Glomerular endothelial cell (primary cell): Measurements from ENCODE around the gene ZNF91. TPM values are rescaled to one million over a fixed set of nuclear protein-coding genes. Genes with fewer than 3 reads are reported as not detected.
"Not testable (repeated sequence)": the region's sequence is repeated elsewhere in the genome, so short reads cannot be mapped to it uniquely, and the experiment has no call there.

Experiments
- DNase-seq: peaks from one replicate; pipeline ENCODE4 v3.0.0-alpha.2; 2011; ENCODE audit warnings: low read depth, low spot score; ENCODE audit errors: extremely low read depth
- total RNA-seq: library from RNA; depleted of rRNA; stranded (reverse); fragments of >200 nt; gene quantifications from 2 replicates; pipeline ENCODE4 v1.2.3, GENCODE V29; 2015

Gene ZNF91
- total RNA-seq, 1 donor from 2014 or later = 18.4 TPM

DNA sequence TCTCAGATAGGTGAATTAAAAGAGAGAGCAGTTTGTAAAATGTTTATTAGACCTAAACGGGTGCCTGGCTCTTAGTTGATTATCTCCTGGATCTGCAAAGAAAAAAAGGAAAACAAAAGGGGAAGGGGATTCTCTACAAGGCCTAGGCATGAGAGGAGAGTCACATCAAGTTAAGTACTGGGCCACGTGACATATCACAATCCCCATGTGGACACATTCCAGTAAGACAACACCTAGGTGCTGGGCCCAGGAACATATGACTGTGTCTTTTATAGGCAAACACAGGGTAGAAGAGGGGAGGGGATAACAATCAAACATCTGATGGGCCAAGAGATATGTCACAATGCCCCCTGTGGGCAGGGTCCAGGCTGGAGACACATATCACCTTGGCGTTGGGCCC is 4.2 kb upstream of the ZNF91 start:
- DNase-seq = no peak

DNA sequence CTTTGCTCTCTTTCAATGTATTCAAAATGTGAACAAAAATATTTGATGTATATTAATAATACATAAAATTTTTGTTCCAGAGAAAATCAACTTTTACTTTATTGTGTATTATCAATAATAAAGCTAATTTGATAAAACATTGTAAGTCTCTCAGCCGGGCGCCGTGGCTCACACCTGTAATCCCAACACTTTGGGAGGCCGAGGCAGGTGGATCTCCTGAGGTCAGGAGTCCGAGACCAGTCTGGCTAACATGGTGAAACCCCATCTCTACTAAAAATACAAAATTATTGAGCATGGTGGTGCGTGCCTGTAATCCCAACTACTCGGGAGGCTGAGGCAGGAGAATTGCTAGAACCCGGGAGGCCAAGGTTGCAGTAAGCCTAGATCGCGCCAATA is 449 bp upstream of the ZNF91 start:
- DNase-seq = not testable (repeated sequence)

DNA sequence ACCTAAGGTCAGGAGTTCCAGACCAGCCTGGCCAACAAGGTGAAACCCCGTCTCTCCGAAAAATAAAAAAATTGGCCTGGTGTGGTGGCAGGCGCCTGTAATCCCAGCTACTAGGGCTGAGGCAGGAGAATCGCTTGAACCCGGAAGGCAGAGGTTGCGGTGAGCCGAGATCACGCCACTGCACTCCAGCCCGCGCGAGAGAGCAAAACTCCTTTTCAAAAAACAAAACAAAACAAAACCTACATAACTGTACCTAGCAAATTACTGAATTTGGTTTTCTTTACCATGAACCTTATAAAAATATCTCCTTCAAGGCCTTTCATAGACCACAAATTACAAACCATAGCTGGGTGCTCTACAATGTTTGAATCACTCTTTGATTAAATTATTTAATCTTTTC is 760 bp downstream of the ZNF91 start:
- DNase-seq = peak; percentile 4

DNA sequence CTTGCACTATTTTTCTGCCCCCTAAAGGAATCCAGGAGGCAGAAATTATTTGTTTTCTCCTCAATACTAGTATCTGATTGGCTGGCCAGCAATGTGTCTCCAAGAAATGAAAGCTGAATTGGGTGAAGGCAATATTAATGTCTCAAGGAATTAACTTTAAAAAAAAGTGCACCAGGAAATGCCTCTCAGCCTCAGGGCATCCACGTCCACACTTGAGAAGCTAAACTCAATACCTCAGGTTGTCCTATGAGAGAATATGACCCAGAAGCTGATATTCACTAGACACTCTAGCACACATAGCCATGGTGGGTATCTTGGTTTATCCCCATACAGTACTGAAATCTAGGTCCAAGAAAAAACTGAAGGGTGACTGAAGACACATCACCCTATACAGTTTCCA is 2.1 kb downstream of the ZNF91 start:
- no peak for DNase-seq

DNA sequence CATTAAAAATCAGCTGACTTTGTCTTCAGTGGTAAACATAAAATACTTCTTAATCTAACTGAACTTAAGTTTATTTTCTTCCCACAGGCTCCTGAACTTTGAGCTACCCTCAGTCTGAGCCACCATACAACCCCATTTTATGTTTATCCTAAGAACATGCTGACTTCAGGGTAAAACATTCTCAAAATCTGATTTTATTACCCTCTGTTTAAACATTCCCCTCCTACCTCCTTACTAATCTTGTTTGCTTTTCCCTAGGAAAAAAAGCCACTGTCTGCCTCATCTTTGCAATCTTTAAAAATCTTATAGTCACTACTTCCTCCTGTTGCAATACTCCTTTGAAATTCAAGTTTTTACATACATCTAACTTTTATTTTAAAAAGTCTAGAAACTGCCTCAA is 4.0 kb downstream of the ZNF91 start:
- DNase-seq = no peak

DNA sequence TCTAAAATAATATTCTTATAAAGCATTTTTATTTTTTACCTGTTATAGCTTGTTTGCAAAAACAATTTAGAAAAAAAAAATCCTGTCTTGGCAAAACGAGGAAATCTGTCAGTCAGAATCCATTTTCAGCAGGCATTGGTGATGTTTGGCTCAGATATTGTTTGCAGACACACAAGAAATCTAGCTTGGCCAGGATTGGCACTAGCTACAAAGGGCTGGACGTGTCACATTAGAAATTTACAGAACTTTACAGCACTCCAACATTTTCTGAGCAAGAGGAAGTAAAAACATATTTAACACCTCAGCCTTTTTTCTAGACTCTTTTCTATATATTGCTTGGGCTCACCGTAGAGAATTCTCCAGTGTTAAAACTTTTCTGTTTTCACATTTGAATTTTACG is 9.9 kb downstream of the ZNF91 start:
- no peak for DNase-seq

DNA sequence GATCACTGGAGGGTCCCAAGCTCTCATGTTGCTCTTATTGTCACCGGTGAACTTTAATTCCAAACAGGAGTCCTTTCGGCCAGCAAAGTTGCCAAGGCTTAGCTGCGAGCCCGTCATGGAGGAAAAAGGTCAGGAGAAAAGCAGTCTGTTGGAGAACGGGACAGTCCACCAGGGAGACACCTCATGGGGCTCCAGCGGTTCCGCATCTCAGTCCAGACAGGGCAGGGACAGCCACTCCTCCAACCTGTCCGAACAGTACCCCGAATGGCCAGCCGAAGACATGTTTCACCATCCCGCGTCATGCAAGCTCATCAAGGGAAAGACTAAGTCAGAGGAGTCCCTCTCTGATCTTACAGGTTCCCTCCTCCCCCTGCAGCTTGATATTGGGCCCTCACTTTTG is 10.4 kb downstream of the ZNF91 start:
- no peak for DNase-seq

DNA sequence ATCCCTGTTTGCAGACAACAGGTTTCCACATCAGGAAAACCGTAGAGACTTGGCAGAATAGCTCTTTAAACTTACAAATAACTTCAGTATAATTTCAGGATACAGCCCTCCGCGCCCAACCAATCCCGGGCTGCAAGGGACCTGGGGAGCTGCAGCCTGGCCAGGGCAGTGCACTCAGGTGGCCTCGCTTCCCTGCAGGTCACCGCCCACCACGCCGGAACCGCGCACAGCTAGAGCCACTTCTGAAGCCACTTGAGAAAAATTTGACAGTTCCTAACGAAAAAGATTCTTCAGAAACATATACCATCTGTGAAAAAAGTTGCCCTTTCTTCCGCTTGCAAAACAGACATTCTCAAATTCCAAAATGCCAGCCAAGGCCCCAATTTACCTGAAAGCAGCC is 11.1 kb downstream of the ZNF91 start:
- no peak for DNase-seq

DNA sequence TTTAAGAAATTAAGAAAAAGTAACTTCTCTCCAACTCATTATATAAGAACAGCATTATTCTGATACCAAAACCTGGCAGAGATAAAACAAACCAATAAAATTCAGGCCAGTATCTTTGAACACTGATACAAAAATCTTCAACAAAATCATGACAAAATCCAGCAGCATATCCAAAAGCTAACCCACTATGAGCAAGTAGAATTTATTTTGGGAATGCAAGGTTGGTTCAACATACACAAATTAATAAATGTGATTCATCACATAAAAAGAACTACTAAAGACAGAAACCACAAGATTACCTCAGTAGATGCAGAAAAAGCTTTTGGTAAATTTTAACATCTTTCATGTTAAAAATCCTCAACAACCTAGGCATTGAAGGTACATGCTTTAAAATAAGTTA is 12.3 kb downstream of the ZNF91 start:
- no peak for DNase-seq

DNA sequence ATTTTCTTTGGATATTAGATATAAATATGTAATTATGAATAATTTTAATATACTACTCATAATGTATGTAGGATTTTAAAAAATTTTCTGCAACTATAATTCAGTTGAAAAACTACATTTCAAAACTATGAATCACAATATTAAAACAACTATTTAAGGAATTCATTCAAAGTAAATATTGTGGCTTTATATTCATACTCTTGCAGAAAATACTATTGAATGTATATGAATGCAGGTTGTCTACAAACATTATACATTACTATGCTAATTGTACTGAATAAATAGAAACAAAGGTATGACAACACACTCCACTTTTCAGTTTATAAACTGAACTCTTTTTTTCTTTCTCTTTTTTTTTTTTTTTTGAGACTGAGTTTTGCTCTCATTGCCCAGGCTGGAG is 14.2 kb downstream of the ZNF91 start:
- DNase-seq = no peak

DNA sequence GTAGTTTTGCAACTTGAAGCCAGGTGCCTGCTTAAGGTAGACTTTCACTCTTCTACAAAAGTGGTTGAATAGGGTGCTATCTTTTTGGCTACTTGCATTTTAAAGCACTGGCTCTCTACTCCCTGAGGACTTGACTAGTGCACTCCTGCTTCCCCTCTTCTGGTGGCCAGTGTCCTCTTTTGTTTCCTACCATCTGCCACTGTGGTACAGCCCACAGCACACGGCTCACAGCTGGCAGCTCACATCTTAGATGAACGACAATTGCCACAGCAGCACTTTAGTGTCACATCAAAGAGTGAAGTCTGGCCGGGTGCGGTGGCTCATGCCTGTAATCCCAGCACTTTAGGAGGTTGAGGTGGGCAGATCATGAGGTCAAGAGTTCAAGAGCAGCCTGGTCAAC is 15.6 kb downstream of the ZNF91 start:
- DNase-seq = not testable (repeated sequence)

DNA sequence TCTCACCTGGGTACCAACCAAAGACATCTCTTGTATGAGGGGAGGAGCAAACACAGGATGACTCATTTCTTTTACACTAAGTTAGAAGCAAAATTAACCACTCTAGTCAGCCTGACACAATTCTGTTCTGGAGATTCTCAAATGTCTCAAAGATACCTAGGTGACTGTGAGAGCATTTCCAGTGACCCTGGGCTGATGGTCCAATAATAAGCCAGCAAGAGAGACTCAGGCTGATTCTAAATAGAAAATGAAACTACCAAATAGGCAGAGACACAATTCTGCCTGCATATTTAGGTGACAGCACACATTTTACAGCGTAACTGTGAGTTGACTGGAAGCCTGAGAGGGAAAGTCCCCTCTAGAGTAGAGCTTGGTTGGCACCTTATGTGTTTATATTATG is 16.3 kb downstream of the ZNF91 start:
- no peak for DNase-seq

DNA sequence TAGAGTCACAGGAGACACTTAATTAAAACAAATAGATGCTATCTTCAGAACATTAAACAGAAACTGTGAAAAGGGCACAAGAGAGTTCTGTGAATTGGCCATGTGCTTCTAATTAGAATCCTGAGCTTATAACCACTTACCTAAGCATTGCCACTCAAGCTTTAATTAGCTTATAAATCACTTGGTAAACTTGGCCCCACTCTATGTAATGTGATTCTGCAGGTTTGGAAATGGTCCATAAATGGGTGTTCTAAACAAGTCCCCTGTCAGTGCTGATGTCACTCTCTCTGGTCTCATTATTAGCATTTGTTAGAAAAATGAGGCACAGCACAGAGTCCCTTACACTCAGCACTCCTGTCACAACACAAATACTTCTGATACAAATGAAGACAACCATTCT is 18.0 kb downstream of the ZNF91 start:
- DNase-seq = no peak

DNA sequence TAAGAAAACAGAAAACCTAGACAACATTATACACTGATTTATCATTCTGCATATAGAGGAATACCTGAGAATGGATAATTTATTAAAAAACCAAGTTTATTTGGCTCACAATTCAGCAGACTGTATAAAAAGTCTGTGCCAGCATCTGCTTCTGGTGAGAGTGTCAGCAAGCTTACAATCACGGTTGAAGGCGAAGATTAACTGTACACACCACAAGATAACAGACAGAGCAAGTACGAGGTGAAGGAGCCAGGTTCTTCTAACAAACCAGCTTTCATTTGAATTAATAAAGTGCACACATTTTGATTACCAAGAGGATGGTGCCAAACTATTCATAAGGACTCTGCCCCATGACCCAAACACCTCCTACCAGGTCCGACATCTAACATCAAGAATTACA is 28.8 kb downstream of the ZNF91 start:
- DNase-seq = no peak

DNA sequence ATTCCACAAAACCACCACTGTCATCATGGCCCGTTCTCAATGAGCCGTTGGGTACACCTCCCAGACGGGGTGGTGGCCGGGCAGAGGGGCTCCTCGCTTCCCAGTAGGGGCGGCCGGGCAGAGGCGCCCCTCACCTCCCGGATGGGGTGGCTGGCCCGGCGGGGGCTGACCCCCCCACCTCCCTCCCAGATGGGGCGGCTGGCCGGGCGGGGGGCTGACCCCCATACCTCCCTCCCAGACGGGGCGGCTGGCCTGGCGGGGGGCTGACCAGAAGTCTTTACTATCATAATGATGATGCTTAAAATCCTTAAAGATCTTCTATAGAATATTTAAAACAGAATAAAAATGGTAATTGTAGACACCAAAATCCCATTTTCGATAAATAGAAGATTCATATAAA is 29.2 kb downstream of the ZNF91 start:
- DNase-seq = not testable (repeated sequence)

DNA sequence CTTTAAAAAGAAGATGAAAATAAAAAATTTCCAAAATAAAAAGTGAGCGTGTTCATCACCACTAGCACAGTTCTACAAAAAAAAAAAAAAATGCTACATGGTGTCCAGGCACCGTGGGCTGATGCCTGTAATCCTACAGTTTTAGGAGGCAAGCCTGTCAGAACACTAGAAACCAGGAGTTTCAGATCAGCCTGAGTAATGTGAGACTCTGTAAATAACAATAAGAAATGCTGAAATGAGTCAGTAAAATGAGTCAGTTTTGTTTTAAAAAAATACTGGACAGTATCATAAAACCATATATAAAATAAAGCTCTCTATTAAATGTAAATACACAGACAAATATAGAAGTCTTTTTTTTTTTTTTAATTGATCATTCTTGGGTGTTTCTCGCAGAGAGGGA is 30.0 kb downstream of the ZNF91 start:
- DNase-seq = no peak

DNA sequence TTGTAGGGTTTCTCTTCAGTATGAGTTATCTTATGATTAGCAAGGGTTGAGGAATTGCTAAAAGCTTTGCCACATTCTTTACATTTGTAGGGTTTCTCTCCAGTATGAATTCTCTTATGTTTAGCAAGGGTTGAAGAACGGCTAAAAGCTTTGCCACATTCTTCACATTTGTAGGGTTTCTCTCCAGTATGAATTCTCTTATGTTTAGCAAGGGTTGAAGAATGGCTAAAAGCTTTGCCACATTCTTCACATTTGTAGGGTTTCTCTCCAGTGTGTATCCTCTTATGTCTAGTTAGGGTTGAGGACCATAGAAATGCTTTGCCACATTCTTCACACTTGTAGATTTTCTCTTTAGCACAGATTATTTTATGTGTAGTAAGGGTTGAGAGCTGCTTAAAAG is 33.4 kb downstream of the ZNF91 start:
- DNase-seq = not testable (repeated sequence)

DNA sequence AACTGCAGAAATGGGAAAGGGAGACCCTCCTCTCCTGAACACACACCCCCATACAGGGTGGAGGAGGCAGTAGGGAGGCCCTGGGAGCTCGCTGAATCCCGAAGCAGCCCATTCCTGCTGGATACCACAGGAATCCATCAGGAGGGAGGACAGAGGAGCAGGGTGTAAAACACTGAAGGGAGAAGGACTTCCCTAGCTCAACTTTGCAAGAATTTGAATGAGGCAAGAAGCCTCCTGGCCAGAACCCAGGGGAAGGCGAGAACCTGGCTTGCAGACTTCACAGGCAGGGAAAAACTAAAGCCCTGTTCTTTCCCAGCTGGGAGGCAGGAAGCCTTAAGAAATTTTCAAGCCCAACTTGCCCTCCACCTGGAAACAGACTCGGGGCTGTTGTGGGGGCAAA is 43.5 kb downstream of the ZNF91 start:
- no peak for DNase-seq

DNA sequence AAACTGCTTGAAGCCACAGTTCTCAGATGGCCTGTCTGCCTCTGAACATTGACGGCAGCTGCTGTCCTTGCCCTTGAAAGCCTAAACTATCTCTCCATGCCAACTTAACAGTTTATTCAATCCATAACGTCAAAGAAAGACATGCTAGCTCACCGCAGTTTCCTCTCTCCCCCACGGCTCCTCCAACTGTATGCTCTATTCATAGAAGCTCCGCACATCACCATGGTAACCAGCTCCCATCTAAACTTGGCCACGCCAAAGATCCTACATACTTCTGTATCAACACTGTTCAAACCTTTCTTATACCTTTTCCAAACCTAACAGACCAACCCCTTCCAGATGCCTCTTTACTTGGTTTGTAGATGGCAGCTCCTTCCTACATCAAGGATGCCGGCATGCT is 48.6 kb downstream of the ZNF91 start:
- DNase-seq = no peak

DNA sequence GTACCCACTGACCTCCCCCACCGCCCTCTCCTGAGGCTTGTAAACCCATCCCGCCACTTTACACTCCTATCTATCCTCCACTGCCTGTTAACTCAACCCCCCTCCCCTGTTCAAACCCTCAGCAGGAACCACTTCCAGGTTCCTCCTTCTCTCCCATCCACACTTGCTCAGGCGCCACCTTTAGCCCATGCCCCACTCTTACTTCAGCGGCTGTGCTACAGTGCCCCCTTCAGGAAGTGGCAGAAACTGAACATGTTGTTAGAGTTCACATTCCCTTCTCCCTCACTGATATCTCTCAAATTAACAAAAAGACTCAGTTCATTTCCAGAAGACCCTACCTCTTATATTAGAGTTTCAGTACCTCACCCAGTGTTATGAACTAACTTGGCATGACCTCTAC is 49.4 kb downstream of the ZNF91 start:
- DNase-seq = no peak

DNA sequence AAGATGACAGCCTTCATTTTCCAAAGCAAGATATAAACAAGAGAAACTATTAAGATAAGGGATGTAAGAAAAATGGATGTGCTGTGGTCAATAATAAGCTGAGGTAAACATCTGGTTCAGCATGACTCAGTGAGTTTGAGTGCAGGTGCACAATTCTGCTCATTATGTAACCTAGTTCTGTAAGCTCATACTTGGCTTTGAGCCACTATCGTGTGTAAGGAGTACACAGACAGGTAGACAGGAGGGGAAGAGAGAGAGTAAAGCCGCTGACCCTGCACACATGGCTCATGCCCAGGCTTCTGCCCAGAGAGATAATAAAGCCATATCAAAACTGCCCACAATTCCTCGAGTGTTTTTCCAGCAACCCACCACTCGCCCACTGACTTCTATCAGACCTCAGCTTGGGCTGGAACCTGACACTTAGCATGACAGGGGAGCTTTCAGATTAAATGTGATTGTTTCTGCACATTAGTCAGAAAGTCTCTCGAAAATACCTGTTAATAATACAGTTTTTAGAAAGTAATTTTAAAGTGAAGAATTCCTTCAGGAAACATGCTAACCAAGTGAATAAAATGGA is 51.7 kb downstream of the ZNF91 start:
- no peak for DNase-seq

DNA sequence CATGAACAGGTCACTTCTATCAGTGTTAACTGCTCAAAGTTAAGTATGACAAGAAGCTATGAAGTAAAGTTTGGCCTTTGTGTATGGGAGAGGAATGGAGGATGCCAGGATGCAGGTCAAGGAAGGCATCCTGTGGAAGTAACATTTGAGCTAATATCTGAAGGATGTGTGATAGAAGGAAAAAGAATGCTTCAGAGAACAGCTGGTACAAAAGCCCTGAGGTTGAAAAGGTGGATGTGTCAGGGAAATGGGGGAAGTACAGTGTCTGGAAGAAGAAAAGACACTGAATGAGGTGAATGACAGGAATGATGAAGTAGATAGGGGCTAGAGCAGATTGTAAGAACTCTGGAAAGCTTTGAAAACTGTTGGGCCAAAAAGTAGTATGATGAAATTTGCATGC is 67.1 kb downstream of the ZNF91 start:
- DNase-seq = no peak

DNA sequence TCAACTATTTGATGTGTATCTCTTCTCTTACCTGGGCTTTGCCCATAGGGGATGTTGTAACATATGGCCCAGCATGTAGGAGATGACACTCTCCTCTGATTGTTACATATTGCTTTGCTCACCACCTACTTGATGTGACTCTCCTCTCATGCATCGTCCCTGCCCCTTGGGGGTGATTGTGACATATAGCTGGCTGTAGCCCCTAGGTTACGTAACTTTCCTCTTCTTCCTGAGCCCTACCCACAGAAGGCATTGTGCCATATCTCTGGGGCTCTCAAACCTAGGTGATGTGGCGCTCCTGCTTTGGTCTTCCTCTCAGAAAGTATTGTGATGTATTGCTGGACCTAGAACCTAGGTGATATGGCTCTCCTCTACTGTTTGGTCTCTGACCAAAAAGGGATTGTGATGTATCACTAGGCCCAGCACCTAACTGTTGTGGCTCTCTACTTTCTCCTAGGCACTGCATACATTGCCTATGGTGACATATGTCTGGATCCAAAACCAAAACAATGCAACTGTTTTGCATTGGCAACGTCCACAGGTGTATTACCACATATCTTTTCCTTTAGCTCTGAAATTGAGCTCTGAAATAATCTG is 73.2 kb downstream of the ZNF91 start:
- DNase-seq = no peak
